GM18907 (cell line): ENCODE data around the gene DAAM1.

Experiments used
- ATAC-seq: cut with Tn5 transposase; IDR thresholded peaks from one replicate; pipeline ENCODE4 v1.9.1; 2021; ENCODE audit warnings: mild to moderate bottlenecking, moderate library complexity; ENCODE audit not compliant: unreplicated experiment

The DAAM1 gene

GRCh38 chr14:59311723-59312122 lies 123.3 kb downstream of the DAAM1 start:
- ATAC-seq = no peak

- peak; percentile 65 for ATAC-seq
Observed at GRCh38 chr14:59313144-59313651, 124.7 kb downstream of the DAAM1 start.

DNA sequence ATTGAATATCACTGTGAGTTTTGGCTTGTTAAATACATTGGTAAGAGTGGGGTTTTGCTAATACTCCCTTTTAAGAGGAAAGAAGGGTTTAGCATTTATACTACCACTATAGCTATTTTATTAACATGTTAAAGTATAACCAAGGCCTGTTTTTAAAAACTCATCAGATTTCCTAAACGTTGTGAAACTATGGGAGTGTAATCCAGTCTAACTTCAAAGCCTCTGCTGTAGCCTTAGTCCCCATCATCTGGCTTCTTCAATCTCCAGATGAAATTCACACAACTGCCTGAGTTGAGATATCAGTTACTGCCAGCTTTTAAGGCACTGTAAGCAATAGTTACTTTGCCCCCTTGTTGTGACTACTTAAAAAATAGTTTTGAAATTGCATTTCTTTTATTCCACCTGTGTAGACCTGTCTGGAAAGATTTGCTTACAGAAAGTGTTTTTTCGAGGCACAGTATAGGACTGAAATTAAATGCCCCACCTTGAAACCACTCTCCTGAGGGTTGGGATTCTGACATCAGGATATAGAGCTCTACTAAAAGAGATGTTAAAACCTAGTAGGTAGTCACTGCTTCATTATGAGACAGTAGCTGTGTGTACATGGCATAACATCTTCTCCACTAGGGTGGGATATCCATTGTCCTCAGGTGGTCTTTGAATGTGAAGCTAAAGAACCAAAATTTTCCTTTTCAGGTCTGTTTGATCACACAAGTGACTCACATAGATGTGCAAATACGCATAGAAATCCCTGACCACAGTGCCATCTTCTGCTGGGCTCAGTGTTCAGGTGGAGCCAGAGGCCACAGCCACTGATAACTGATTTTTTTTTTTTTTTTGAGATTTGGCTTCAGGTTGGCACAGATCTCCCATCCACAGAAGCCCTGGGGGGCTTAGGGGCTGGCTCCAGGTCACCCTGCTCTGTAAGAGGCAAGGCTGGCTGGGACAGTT lies 125.5 kb downstream of the DAAM1 start:
- ATAC-seq = no peak

- ATAC-seq = no peak
Observed at GRCh38 chr14:59314953-59315599, 126.6 kb downstream of the DAAM1 start.

DNA sequence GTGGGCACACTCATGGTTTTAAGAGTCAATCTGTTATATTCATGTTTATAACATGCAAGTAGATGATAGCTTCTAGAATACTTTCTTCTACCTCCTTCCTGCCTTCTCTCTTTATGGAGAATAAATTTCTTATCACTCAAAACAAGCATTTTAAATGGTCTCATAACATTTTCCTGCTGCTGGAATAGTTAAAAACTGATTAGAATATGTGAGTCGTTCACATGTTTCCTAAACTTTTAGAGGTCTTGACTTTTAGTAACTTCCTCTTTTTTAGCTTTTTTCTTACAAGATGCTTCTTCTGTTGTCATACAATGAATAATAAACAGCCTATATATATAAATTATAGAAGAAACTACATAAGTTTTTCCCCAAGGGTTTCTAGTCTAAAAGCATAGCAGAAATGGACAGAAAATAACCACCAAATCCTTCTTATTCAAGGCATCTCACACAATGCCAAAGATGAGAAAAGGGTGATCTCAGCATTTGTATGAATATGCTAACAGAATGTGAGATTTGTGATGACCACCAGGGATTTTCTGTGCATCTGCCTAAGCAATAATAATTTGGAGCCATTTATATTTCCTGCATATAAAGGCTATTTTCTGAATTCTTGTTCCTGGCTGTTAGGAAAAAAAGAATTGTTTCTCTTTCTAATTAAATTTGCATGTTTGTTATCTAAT lies 127.8 kb downstream of the DAAM1 start:
- no peak for ATAC-seq

- ATAC-seq = no peak
Observed at GRCh38 chr14:59317346-59317745, 128.9 kb downstream of the DAAM1 start.

- no peak for ATAC-seq
Observed at GRCh38 chr14:59317798-59318505, 129.5 kb downstream of the DAAM1 start.

- ATAC-seq = no peak
Observed at GRCh38 chr14:59318908-59319307, 130.4 kb downstream of the DAAM1 start.

- no peak for ATAC-seq
Observed at GRCh38 chr14:59320361-59320760, 131.9 kb downstream of the DAAM1 start.

DNA sequence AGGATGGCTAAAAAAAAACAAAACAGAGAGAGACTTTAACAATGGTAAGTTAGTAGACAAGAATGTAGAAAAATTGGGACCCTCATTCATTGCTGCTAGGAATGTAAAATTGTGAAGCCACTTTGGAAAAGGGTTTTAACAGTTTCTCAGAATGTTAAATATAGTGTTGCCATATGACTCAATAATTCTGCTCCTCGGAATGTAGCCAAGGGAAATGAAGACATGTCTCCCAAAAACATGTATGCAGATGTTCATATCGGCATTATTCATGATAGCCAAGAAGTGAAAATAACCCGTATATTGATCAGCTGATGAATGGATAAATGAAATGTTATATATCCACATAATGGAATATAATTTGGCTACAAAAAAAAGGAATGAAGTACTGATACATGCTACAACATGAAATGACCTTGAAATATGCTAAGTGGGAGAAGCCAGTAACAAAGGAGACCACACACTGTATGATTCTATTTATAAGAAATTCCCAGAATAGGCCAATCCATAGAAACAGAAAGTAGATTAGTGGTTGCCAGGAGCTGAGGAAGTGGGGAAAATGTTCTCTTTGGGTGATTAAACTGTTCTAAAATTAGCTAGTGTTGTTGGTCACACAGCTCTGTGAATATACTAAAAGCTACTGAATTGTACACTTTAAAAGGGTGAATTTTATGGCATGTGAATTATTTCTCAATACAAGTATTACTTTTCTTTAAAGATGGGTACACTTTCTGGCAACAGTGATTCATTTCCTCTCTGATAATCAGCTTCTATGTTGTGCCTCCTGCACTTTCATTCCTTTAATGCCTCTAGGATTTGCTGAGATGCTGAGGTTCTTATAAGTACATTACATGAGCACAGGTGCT lies 132.5 kb downstream of the DAAM1 start:
- no peak for ATAC-seq

- ATAC-seq = no peak
Observed at GRCh38 chr14:59321626-59321949, 133.1 kb downstream of the DAAM1 start.

GRCh38 chr14:59325906-59326305 lies 137.4 kb downstream of the DAAM1 start:
- no peak for ATAC-seq

GRCh38 chr14:59328454-59328853 lies 140.0 kb downstream of the DAAM1 start:
- ATAC-seq = no peak

- no peak for ATAC-seq
Observed at GRCh38 chr14:59330455-59330854, 142.0 kb downstream of the DAAM1 start.

DNA sequence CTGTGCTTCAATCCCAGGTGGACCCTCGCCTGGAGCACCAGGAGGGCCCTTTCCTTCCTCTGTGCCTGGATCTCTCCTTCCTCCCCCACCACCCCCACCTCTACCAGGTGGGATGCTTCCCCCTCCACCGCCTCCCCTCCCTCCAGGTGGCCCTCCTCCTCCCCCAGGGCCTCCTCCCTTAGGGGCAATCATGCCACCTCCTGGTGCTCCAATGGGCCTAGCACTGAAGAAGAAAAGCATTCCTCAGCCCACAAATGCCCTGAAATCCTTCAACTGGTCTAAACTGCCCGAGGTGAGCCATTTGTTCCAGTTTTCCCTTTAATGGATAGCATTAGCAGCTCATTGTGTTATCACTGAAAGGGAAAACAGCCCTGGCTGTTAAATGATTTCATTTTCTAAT lies 142.8 kb downstream of the DAAM1 start:
- no peak for ATAC-seq

GRCh38 chr14:59332727-59333126 lies 144.3 kb downstream of the DAAM1 start:
- ATAC-seq = no peak

DNA sequence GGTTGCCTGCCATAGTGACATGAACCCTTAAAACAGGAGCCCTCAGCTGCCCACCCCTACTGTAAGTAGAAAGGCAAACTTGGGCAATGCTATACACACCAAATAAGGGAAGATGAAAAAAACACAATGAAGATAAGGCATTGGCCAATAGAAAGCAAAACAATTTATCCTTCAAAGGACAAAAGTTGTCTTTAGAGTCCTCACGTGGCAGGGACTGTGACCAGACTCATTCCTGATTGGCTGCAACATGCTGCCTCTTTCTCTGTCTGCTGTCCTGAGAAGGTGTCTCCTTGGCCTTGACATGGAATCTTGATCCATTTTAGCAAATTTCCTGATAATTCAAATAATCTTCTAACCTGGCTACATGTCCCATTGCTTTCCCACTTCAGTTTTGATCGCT lies 144.8 kb downstream of the DAAM1 start:
- no peak for ATAC-seq

- ATAC-seq = no peak
Observed at GRCh38 chr14:59333668-59334067, 145.2 kb downstream of the DAAM1 start.

GRCh38 chr14:59334253-59334652 lies 145.8 kb downstream of the DAAM1 start:
- ATAC-seq = no peak

GRCh38 chr14:59336098-59336497 lies 147.6 kb downstream of the DAAM1 start:
- no peak for ATAC-seq
